Neural progenitor cell (in vitro differentiated cells): ENCODE results near the gene IL16.

Experiments
- CTCF ChIP-seq: fragments of 200-600 bp; sonication (generic); IDR thresholded peaks from 2 replicates; pipeline ENCODE4 v1.5.1; 2017; ENCODE audit warnings: antibody characterized with exemption, mild to moderate bottlenecking
- EZH2 ChIP-seq: fragments of 200-600 bp; sonication (generic); IDR thresholded peaks from 2 replicates; pipeline ENCODE4 v1.6.1; 2017; ENCODE audit warnings: antibody characterized with exemption, mild to moderate bottlenecking, moderate library complexity

DNA sequence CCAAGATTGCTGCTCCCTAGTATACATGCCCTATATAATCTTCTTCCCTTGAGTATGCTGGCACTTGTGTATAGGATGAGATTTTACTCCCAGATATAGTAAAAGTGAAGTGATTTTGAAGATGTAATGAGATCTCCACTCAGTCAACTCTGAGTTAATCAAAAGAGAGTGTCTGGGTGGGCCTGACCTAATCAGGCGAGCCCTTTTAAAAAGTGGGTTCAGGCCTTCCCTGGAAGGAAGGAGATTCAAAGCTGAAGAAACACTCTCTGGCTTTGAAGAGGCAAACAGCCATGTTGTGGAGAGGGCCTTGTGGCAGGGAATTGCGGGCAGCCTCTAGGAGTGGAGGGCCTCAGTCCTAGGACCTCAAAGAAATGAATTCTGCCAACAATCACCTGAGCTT, 132.8 kb downstream of the IL16 start:
- TF ChIP-seq EZH2 (no peak), CTCF (no peak)
